Activated naive CD4-positive, alpha-beta T cell (primary cell): Measurements from ENCODE around the gene RGS10.
"Not testable (repeated sequence)": the region's sequence is repeated elsewhere in the genome, so short reads cannot be mapped to it uniquely, and the experiment has no call there.

Experiments used
- DNase-seq, 4 experiments: peaks; one replicate each; lab custom pipeline; 2025; lab: John Stamatoyannopoulos, UW

Gene RGS10

GRCh38 chr10:119469325-119469707 is 73.2 kb downstream of the RGS10 start:
- no peak for DNase-seq

- DNase-seq, result no peak
Observed at GRCh38 chr10:119468542-119469324, 73.8 kb downstream of the RGS10 start.

GRCh38 chr10:119466655-119467054 is 75.9 kb downstream of the RGS10 start:
- no peak for DNase-seq

- no peak for DNase-seq
Observed at GRCh38 chr10:119466076-119466475, 76.4 kb downstream of the RGS10 start.

- no peak for DNase-seq
Observed at GRCh38 chr10:119465085-119465484, 77.4 kb downstream of the RGS10 start.

GRCh38 chr10:119463195-119463594 is 79.3 kb downstream of the RGS10 start:
- not testable (repeated sequence) for DNase-seq

- no peak for DNase-seq
Observed at GRCh38 chr10:119462773-119463172, 79.7 kb downstream of the RGS10 start.

- DNase-seq, result no peak
Observed at GRCh38 chr10:119461923-119462322, 80.6 kb downstream of the RGS10 start.

- no peak for DNase-seq
Observed at GRCh38 chr10:119461380-119461779, 81.1 kb downstream of the RGS10 start.

GRCh38 chr10:119460369-119461195 is 81.9 kb downstream of the RGS10 start:
- no peak for DNase-seq

GRCh38 chr10:119459681-119460340 is 82.7 kb downstream of the RGS10 start:
- no peak for DNase-seq

GRCh38 chr10:119457966-119458766 is 84.4 kb downstream of the RGS10 start:
- DNase-seq, result no peak

- no peak for DNase-seq
Observed at GRCh38 chr10:119456435-119456810, 86.1 kb downstream of the RGS10 start.

GRCh38 chr10:119455609-119456434 is 86.7 kb downstream of the RGS10 start:
- DNase-seq, result no peak

- DNase-seq, result no peak
Observed at GRCh38 chr10:119454990-119455389, 87.5 kb downstream of the RGS10 start.

- no peak for DNase-seq
Observed at GRCh38 chr10:119454316-119454715, 88.2 kb downstream of the RGS10 start.

GRCh38 chr10:119453313-119453712 is 89.2 kb downstream of the RGS10 start:
- DNase-seq, result no peak

GRCh38 chr10:119452396-119452795 is 90.1 kb downstream of the RGS10 start:
- DNase-seq, result no peak

GRCh38 chr10:119451300-119451896 is 91.1 kb downstream of the RGS10 start:
- DNase-seq, result no peak

- no peak for DNase-seq
Observed at GRCh38 chr10:119450606-119451299, 91.8 kb downstream of the RGS10 start.
